NCI-H187 treated with DMSO at 0.1 percent for 48 hours (cell line): ENCODE results near the gene UPK1A.
"Not testable (repeated sequence)": the region's sequence is repeated elsewhere in the genome, so short reads cannot be mapped to it uniquely, and the experiment has no call there.

ENCODE experiments used
- DNase-seq: peaks from one replicate; lab custom pipeline; 2025; lab: John Stamatoyannopoulos, UW

UPK1A gene

GRCh38 chr19:35718345-35719041, 52.2 kb downstream of the UPK1A start:
- no peak for DNase-seq

- DNase-seq, result no peak
These were observed 53.3 kb downstream of the UPK1A start for GRCh38 chr19:35719402-35720162.

GRCh38 chr19:35720163-35720524, 53.8 kb downstream of the UPK1A start:
- DNase-seq, result no peak

- DNase-seq, result no peak
These were observed 54.3 kb downstream of the UPK1A start for GRCh38 chr19:35720648-35721047.

- DNase-seq, result no peak
These were observed 55.1 kb downstream of the UPK1A start for GRCh38 chr19:35721374-35721773.

- no peak for DNase-seq
These were observed 56.1 kb downstream of the UPK1A start for GRCh38 chr19:35722461-35722860.

- no peak for DNase-seq
These were observed 56.6 kb downstream of the UPK1A start for GRCh38 chr19:35722897-35723296.

GRCh38 chr19:35723671-35724070, 57.4 kb downstream of the UPK1A start:
- DNase-seq, result no peak

GRCh38 chr19:35724132-35724531, 57.8 kb downstream of the UPK1A start:
- not testable (repeated sequence) for DNase-seq

- DNase-seq, result no peak
These were observed 58.2 kb downstream of the UPK1A start for GRCh38 chr19:35724560-35724959.

- no peak for DNase-seq
These were observed 59.0 kb downstream of the UPK1A start for GRCh38 chr19:35725216-35725861.

GRCh38 chr19:35727053-35727955, 61.0 kb downstream of the UPK1A start:
- no peak for DNase-seq
